NB4 (cell line): ENCODE results near the gene KCTD17.

Experiments
- CTCF ChIP-seq: IDR thresholded peaks from one replicate; pipeline ENCODE4 v1.5.1; 2012; ENCODE audit warnings: low read depth, low read length
- MAX ChIP-seq: IDR thresholded peaks from 2 replicates; pipeline ENCODE4 v1.6.1; 2011; ENCODE audit warnings: low read depth, low read length
- MYC ChIP-seq: IDR thresholded peaks from 2 replicates; pipeline ENCODE4 v1.6.1; 2011; ENCODE audit warnings: low read depth, low read length
- POLR2A ChIP-seq: IDR thresholded peaks from 2 replicates; pipeline ENCODE4 v1.6.1; 2011; ENCODE audit warnings: mild to moderate bottlenecking; ENCODE audit not compliant: insufficient read length; ENCODE audit errors: extremely low read depth

- TF ChIP-seq CTCF: peak; percentile 98
- no peak for TF ChIP-seq MAX
- TF ChIP-seq POLR2A: no peak
- TF ChIP-seq MYC: no peak
These were observed 26.4 kb downstream of the KCTD17 start for GRCh38 chr22:37077802-37078448.
